ENCODE measurements around the gene CLCN1.
A peak's percentile ranks its signal among the peaks of the same experiment; 100 is the strongest.

The CLCN1 gene

DNA sequence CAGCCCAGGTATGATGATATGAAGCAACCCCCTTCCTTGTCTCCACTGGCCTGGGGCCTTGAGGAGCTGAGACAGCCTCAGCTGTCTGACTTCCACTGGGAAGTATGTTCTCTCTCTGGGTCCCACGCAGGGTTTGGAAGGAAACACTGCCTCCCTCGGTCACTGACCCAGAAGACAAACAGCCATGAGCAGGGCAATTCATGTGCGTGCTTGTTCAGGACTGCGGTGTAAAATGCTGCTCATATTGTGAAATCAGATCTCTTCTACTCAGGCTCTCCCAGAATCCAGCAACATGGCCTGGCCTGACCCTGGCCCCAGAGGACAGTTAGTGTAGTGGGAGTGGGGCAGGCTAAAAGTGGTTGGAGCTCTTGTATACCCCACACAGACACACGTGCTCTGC lies 2.8 kb downstream of the CLCN1 start:
- WGBS (ENCODE audit: extremely low coverage, insufficient coverage, insufficient read length): no CpG with 5 or more reads among the region's 5 CpGs
- H3K4me1 ChIP-seq (ENCODE audit: control insufficient read depth in 1 of 2, insufficient read depth in 2 of 2, low read length in 2 of 2): peaks cover 4 to 7% of the 10 kb centered on the region in 2 experiments
- DNase-seq: peak; percentile 7 to 21
- no peak overlapping the region for H4K8ac ChIP-seq (ENCODE audit: low read depth, low read length)
- no peaks in the 10 kb centered on the region for H3K27me3 ChIP-seq (ENCODE audit: insufficient read depth, low read length)
- no peaks in the 10 kb centered on the region for H3K79me2 ChIP-seq (ENCODE audit: control insufficient read depth, insufficient read depth, low read length, poor library complexity)
- no peaks in the 10 kb centered on the region for H3K79me1 ChIP-seq (ENCODE audit: low read length)
- no peak overlapping the region for H3K9ac ChIP-seq (ENCODE audit: low read length)
- H3K18ac ChIP-seq (ENCODE audit: low read length): no peak overlapping the region
- H2AK5ac ChIP-seq (ENCODE audit: low read length): no peak overlapping the region
- no peak overlapping the region for H2BK120ac ChIP-seq (ENCODE audit: insufficient read depth, low read length, poor library complexity)
- H2BK12ac ChIP-seq (ENCODE audit: low read length): no peak overlapping the region
- no peak overlapping the region for H3K4me3 ChIP-seq (ENCODE audit: low read depth, low read length)
- peaks cover 1% of the 10 kb centered on the region for H3K9me3 ChIP-seq (ENCODE audit: insufficient read depth, low read depth, low read length)
- no peak overlapping the region for H4K12ac ChIP-seq (ENCODE audit: low read depth, low read length)
- no peak overlapping the region for H3K23ac ChIP-seq (ENCODE audit: low read length)
- H3K14ac ChIP-seq (ENCODE audit: low read length): no peak overlapping the region
- H2BK5ac ChIP-seq (ENCODE audit: low read depth, low read length, poor library complexity): no peak overlapping the region
- no peak overlapping the region for H3K4ac ChIP-seq (ENCODE audit: low read depth, low read length)
- H3K27ac ChIP-seq (ENCODE audit: low read depth, low read length): no peak overlapping the region
- H4K91ac ChIP-seq (ENCODE audit: low read depth, low read length): no peak overlapping the region
- no peaks in the 10 kb centered on the region for H3K36me3 ChIP-seq (ENCODE audit: control insufficient read depth in 1 of 2, insufficient read depth in 2 of 2, low read length in 2 of 2)
- H3K4me2 ChIP-seq (ENCODE audit: low read length): no peak overlapping the region
- no peak overlapping the region for H2AFZ ChIP-seq (ENCODE audit: insufficient read depth, low read length, poor library complexity)

DNA sequence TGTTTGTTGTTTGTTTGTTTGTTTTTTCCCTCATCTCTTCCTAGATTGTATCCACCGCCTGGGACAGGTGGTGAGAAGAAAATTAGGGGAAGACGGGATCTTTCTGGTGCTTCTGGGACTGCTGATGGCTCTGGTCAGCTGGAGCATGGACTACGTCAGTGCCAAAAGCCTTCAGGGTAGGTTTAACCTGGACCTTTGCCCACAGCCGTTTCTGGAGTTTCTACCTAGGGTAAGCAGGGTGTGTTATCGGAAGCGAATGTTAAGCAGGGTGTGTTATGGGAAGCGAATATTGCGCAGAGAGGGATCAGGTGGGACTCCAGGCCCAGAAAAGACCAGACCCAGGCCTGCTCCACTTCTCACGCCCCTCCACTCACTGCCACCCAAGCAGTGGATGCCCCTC lies 4.7 kb downstream of the CLCN1 start:
- Histone ChIP-seq H3K9me3 (ENCODE audit: insufficient read depth, low read depth, low read length) (peaks cover 1% of the 10 kb centered on the region), H3K14ac (ENCODE audit: low read length) (no peak overlapping the region), H2AK5ac (ENCODE audit: low read length) (no peak overlapping the region), H3K9ac (ENCODE audit: low read length) (no peak overlapping the region), H3K18ac (ENCODE audit: low read length) (no peak overlapping the region), H4K12ac (ENCODE audit: low read depth, low read length) (no peak overlapping the region), H2AFZ (ENCODE audit: insufficient read depth, low read length, poor library complexity) (no peak overlapping the region), H2BK120ac (ENCODE audit: insufficient read depth, low read length, poor library complexity) (no peak overlapping the region), H3K23ac (ENCODE audit: low read length) (no peak overlapping the region), H3K4ac (ENCODE audit: low read depth, low read length) (no peak overlapping the region), H4K8ac (ENCODE audit: low read depth, low read length) (no peak overlapping the region), H3K4me3 (ENCODE audit: low read depth, low read length) (no peak overlapping the region), H3K27me3 (ENCODE audit: insufficient read depth, low read length) (no peaks in the 10 kb centered on the region), H3K36me3 (ENCODE audit: control insufficient read depth in 1 of 2, insufficient read depth in 2 of 2, low read length in 2 of 2) (no peaks in the 10 kb centered on the region), H3K79me2 (ENCODE audit: control insufficient read depth, insufficient read depth, low read length, poor library complexity) (no peaks in the 10 kb centered on the region), H3K4me1 (ENCODE audit: control insufficient read depth in 1 of 2, insufficient read depth in 2 of 2, low read length in 2 of 2) (peaks cover 4 to 7% of the 10 kb centered on the region in 2 experiments), H3K27ac (ENCODE audit: low read depth, low read length) (no peak overlapping the region), H2BK5ac (ENCODE audit: low read depth, low read length, poor library complexity) (no peak overlapping the region), H4K91ac (ENCODE audit: low read depth, low read length) (no peak overlapping the region), H3K79me1 (ENCODE audit: low read length) (no peaks in the 10 kb centered on the region), H2BK12ac (ENCODE audit: low read length) (no peak overlapping the region), H3K4me2 (ENCODE audit: low read length) (no peak overlapping the region)
- DNase-seq: no peak
- no CpG with 5 or more reads among the region's 9 CpGs for WGBS (ENCODE audit: extremely low coverage, insufficient coverage, insufficient read length)

DNA sequence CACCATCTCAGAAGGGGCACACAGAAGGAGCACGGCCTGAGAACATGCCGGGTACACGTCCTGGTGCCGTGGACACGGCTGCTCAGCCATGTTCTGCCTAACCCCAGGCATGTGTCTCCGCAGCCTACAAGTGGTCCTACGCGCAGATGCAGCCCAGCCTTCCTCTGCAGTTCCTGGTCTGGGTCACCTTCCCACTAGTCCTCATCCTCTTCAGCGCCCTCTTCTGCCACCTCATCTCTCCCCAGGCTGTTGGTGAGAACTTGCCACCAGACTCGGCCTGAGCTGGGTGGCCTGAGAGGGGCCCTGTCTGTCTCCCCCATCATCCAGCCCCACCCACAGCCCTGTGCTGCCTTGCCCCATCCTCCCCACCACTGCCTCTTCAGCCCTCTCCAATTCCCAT lies 5.3 kb downstream of the CLCN1 start:
- H3K4me3 ChIP-seq (ENCODE audit: low read depth, low read length): no peak overlapping the region
- H3K27ac ChIP-seq (ENCODE audit: low read depth, low read length): no peak overlapping the region
- no peak for DNase-seq
- no peaks in the 10 kb centered on the region for H3K27me3 ChIP-seq (ENCODE audit: insufficient read depth, low read length)
- H2BK12ac ChIP-seq (ENCODE audit: low read length): no peak overlapping the region
- H2BK5ac ChIP-seq (ENCODE audit: low read depth, low read length, poor library complexity): no peak overlapping the region
- no peak overlapping the region for H4K91ac ChIP-seq (ENCODE audit: low read depth, low read length)
- no peak overlapping the region for H3K18ac ChIP-seq (ENCODE audit: low read length)
- no peaks in the 10 kb centered on the region for H3K36me3 ChIP-seq (ENCODE audit: control insufficient read depth in 1 of 2, insufficient read depth in 2 of 2, low read length in 2 of 2)
- H4K8ac ChIP-seq (ENCODE audit: low read depth, low read length): no peak overlapping the region
- peaks cover 4 to 7% of the 10 kb centered on the region in 2 experiments for H3K4me1 ChIP-seq (ENCODE audit: control insufficient read depth in 1 of 2, insufficient read depth in 2 of 2, low read length in 2 of 2)
- H3K4me2 ChIP-seq (ENCODE audit: low read length): no peak overlapping the region
- no peak overlapping the region for H2AK5ac ChIP-seq (ENCODE audit: low read length)
- WGBS (ENCODE audit: extremely low coverage, insufficient coverage, insufficient read length): no CpG with 5 or more reads among the region's 10 CpGs
- no peak overlapping the region for H2BK120ac ChIP-seq (ENCODE audit: insufficient read depth, low read length, poor library complexity)
- H3K9ac ChIP-seq (ENCODE audit: low read length): no peak overlapping the region
- H3K4ac ChIP-seq (ENCODE audit: low read depth, low read length): no peak overlapping the region
- H4K12ac ChIP-seq (ENCODE audit: low read depth, low read length): no peak overlapping the region
- H2AFZ ChIP-seq (ENCODE audit: insufficient read depth, low read length, poor library complexity): no peak overlapping the region
- no peaks in the 10 kb centered on the region for H3K79me2 ChIP-seq (ENCODE audit: control insufficient read depth, insufficient read depth, low read length, poor library complexity)
- no peak overlapping the region for H3K14ac ChIP-seq (ENCODE audit: low read length)
- H3K79me1 ChIP-seq (ENCODE audit: low read length): no peaks in the 10 kb centered on the region
- no peak overlapping the region for H3K23ac ChIP-seq (ENCODE audit: low read length)
- H3K9me3 ChIP-seq (ENCODE audit: insufficient read depth, low read depth, low read length): peaks cover 1% of the 10 kb centered on the region

DNA sequence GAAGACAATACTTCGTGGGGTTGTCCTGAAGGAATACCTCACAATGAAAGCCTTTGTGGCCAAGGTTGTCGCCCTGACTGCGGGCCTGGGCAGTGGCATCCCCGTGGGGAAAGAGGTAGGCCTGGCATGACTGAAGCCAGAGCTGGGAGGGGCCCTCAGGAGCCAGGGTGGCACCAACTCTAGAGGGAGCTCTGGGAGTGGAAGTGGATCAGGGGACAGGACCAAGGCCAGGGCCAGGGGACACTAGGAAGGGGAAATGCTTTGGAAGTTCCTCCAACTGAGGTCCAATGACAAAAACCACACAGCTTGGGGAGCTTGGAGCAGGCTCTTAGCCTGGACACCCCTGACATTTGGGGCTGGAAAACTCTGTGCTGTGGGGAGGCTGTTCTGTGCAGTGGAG lies 5.8 kb downstream of the CLCN1 start:
- no peak overlapping the region for H2BK12ac ChIP-seq (ENCODE audit: low read length)
- H3K4me3 ChIP-seq (ENCODE audit: low read depth, low read length): no peak overlapping the region
- H3K4ac ChIP-seq (ENCODE audit: low read depth, low read length): no peak overlapping the region
- peaks cover 4 to 7% of the 10 kb centered on the region in 2 experiments for H3K4me1 ChIP-seq (ENCODE audit: control insufficient read depth in 1 of 2, insufficient read depth in 2 of 2, low read length in 2 of 2)
- no peak overlapping the region for H4K12ac ChIP-seq (ENCODE audit: low read depth, low read length)
- H3K27ac ChIP-seq (ENCODE audit: low read depth, low read length): no peak overlapping the region
- H4K91ac ChIP-seq (ENCODE audit: low read depth, low read length): no peak overlapping the region
- no peaks in the 10 kb centered on the region for H3K36me3 ChIP-seq (ENCODE audit: control insufficient read depth in 1 of 2, insufficient read depth in 2 of 2, low read length in 2 of 2)
- no peak overlapping the region for H3K9ac ChIP-seq (ENCODE audit: low read length)
- no peak overlapping the region for H2BK120ac ChIP-seq (ENCODE audit: insufficient read depth, low read length, poor library complexity)
- H4K8ac ChIP-seq (ENCODE audit: low read depth, low read length): no peak overlapping the region
- no peak overlapping the region for H2BK5ac ChIP-seq (ENCODE audit: low read depth, low read length, poor library complexity)
- no peak overlapping the region for H2AFZ ChIP-seq (ENCODE audit: insufficient read depth, low read length, poor library complexity)
- H3K9me3 ChIP-seq (ENCODE audit: insufficient read depth, low read depth, low read length): peaks cover 1% of the 10 kb centered on the region
- H3K27me3 ChIP-seq (ENCODE audit: insufficient read depth, low read length): no peaks in the 10 kb centered on the region
- DNase-seq: no peak
- no peak overlapping the region for H3K18ac ChIP-seq (ENCODE audit: low read length)
- H3K79me2 ChIP-seq (ENCODE audit: control insufficient read depth, insufficient read depth, low read length, poor library complexity): no peaks in the 10 kb centered on the region
- H3K14ac ChIP-seq (ENCODE audit: low read length): no peak overlapping the region
- H3K4me2 ChIP-seq (ENCODE audit: low read length): no peak overlapping the region
- no peak overlapping the region for H3K23ac ChIP-seq (ENCODE audit: low read length)
- WGBS (ENCODE audit: extremely low coverage, insufficient coverage, insufficient read length): no CpG with 5 or more reads among the region's 4 CpGs
- no peak overlapping the region for H2AK5ac ChIP-seq (ENCODE audit: low read length)
- no peaks in the 10 kb centered on the region for H3K79me1 ChIP-seq (ENCODE audit: low read length)
